ENCODE measurements around the gene PILRB.
"Not testable (repeated sequence)": the region's sequence is repeated elsewhere in the genome, so short reads cannot be mapped to it uniquely, and the experiment has no call there.

Gene PILRB

DNA sequence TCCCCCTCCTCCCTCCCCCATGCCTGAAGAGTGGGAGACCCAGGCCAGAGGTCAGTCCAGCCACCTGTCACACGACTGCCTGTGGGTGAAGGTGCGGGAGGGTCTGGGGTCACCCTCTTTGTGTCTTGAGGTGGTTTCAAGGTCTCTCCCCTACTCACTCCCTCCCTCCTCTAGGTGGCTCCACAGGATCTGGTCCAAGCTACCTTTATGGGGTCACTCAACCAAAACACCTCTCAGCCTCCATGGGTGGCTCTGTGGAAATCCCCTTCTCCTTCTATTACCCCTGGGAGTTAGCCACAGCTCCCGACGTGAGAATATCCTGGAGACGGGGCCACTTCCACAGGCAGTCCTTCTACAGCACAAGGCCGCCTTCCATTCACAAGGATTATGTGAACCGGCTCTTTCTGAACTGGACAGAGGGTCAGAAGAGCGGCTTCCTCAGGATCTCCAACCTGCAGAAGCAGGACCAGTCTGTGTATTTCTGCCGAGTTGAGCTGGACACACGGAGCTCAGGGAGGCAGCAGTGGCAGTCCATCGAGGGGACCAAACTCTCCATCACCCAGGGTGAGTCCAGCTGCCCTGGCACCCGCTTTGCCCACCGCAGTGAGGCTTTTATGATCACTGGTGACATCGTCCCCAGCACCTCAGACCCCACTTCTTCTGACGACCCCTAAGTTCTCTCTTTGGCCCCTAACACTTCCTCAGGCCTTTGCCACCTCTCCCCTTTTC is 16.1 kb downstream of the PILRB start:
- DNase-seq (ENCODE audit: low read depth in 2 of 2, low spot score in 1 of 2), result not testable (repeated sequence)

DNA sequence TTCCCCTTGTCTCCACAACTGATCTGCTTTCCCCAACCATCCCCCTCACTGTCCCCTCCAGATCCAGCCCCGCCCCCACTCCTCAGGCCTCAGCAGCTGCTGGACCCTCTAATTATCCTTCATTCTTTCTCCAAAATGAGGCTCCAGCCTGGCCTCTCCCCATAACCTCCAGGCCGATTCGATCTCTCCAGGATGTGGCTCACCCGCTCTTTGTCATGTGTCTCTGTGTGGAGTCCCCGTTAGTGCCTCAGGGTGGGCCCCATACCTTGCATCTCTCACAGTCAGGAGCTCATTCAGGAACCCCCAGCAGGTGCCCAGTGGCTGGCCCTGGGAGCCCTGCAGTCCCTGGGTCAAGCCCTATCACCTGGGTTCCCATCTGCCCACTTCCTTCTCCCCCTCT is 16.7 kb downstream of the PILRB start:
- no peak for DNase-seq (ENCODE audit: low read depth in 2 of 2, low spot score in 1 of 2)

DNA sequence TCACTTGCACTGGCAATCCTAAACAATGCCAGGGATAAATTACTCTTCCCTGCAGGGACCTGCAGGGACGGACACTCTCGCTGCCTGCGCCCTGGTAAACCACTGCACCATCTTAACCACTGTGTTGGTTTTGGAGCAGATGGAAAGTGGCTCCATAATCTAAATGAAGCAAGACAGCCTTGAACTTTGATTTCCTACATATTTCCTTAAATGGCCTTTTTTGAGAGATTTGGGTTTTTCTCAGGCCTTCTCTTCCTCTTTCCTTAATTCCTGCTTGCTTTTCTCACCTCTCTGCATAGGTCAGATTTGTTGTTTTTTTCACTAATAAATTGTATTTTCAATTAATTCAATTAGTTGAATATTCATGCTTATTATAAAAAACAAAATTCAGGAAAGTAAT is 18.1 kb downstream of the PILRB start:
- DNase-seq (ENCODE audit: low read depth in 2 of 2, low spot score in 1 of 2), result no peak

DNA sequence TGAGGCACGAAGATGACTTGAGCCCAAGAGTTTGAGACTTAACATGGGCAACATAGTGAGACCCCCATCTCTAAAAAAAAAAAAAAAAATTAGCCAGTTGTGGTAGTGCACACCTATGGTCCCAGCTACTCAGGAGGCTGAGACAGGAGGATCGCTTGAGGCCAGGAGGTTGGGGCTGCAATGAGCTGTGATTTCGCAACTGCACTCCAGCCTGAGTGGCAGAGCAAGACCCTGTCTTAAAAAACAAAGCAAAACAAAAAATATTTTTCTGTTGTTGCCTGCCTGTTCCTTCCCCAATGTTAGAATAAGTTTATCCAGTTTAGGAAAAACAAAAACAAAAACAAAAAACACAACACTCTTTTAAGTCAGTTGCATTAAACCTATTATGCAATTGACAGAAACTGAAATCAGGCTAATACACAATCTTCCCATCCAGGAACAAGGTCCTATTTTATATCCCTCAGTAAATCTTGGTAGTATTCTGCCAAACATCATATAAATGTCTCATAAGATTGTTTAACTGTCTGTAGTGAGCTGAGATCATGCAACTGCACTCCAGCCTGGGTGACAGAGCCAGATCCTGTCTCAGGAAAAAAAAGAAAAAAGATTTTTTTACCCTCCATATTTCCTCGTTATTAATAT is 20.3 kb downstream of the PILRB start:
- no peak for DNase-seq (ENCODE audit: low read depth in 2 of 2, low spot score in 1 of 2)

DNA sequence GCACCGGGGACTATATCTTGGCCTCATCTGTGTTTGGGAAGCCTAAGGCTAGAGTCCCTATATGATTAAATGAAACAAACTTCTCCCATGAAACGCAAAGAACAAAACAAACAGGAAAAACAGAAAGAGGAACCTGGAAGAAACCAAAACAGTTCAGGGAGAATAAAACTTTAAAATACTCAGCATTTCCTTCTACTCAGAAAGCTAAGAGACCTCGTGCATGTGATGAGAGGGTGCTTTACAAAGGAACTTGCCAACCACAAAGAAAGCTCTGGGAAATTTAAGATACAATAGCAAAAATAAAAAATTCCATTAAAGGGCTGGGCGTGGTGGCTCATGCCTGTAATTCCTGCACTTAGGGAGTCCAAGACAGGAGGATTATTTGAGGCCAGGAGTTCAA is 22.3 kb downstream of the PILRB start:
- no peak for DNase-seq (ENCODE audit: low read depth in 2 of 2, low spot score in 1 of 2)

DNA sequence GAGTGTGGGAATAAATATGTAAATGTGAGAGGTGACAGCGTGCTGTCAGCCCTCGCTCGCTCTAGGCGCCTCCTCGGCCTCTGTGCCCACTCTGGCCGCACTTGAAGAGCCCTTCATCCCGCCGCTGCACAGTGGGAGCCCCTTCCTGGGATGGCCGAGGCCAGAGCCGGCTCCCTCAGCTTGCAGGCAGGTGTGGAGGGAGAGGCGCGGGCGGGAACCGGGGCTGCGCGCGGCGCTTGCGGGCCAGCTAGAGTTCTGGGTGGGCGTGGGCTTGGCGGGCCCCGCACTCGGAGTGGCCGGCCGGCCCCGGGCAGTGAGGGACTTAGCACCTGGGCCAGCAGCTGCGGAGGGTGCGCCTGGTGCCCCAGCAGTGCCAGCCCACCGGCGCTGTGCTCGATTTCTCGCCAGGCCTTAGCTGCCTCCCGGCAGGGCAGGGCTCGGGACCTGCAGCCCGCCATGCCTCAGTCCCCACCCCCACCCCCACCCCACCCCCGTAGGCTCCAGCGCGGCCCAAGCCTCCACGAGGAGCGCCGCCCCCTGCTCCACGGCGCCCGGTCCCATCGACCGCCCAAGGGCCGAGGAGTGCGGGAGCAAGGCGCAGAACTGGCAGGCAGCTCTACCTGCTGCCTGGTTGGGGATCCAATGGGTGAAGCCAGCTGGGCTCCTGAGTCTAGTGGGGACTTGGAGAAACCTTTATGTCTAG is 23.8 kb downstream of the PILRB start:
- DNase-seq (ENCODE audit: low read depth in 2 of 2, low spot score in 1 of 2), result not testable (repeated sequence)

DNA sequence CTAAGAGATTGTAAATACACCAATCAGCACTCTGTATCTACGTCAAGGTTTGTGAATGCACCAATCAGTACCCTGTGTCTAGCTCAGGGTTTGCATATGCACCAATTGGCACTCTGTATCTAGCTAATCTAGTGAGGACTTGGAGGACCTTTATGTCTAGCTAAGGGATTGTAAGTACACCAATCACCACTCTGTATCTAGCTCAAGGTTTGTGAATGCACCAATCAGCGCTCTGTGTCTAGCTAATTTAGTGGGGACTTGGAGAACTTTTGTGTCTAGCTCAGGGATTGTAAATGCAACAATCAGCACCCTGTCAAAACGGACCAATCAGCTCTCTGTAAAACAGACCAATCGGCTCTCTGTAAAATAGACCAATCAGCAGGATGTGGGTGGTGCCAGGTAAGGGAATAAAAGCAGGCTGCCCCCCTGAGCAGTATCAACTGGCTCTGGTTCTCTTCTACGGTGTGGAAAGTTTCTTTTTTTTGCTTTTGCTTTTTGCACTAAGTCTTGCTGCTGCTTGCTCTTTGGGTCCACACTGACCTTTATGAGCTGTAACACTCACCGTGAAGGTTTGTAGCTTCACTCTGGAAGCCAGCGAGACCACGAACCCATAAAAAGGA is 24.4 kb downstream of the PILRB start:
- not testable (repeated sequence) for DNase-seq (ENCODE audit: low read depth in 2 of 2, low spot score in 1 of 2)

DNA sequence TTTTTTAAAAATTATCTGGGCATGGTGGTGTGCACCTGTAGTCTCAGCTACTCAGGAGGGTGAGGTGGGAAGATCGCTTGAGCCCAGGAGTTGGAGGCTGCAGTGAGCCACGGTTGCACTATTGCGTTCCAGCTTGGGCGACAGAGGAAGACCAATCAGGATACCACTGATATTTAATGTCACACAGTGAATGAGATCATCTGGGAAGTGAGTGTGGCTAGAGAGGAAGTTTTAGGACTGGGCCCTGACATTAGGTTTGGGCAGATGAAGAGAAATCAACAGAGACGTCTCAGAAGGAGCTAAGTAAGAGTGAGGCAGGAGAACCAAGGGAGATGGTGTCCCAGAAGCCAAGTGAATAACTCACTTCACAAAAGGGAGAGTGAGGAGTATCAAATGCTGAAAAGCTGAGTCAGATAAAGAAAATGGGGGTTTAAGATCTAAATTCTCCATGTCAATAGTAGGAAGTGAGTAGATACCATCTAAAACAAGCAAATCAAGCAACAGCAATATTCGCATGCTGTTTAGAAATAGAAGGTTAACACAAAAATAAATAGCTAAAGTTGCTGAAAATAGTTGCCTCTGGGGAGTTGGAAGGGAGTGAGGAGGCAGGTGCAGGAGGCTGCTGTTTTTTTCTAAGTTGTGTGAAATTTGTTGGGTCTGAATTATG is 26.8 kb downstream of the PILRB start:
- DNase-seq (ENCODE audit: low read depth in 2 of 2, low spot score in 1 of 2), result no peak

DNA sequence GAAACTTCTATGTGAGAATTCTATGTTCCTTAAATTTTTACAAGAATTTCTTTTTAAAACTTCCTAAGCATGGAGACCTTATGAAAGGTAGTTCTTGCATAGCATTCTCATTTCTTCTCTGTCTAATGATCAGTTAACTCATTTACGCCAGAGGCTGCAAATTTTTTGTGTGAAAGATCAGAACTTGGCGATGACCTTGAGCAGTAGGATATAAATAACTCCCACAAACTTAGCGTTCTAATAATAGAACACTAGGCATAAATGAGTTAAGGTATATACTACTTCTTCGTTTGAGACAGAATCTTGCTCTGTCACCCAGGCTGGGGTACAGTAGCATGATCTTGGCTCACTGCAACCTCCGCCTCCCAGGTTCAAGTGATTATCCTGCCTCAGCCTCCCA is 29.0 kb downstream of the PILRB start:
- DNase-seq (ENCODE audit: low read depth in 2 of 2, low spot score in 1 of 2), result no peak

DNA sequence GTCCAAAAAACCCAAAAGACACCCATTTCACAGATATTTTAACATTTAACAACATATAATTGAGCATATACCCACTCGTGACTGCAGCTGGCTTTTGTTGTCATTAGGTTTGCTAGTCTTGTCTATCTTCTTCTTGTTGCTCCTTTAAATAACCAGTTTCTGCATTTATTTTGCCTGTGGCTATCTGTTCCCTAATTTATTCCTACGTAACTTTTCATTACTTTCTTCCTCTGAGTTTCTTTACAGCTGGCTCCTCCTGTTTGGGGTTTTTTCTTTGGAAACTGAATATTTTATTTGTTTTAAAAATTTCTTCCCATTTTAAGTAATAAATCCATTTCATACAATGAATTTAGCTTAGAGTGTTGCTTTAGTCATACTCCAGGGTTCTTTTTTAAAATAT is 29.8 kb downstream of the PILRB start:
- DNase-seq (ENCODE audit: low read depth in 2 of 2, low spot score in 1 of 2), result no peak

DNA sequence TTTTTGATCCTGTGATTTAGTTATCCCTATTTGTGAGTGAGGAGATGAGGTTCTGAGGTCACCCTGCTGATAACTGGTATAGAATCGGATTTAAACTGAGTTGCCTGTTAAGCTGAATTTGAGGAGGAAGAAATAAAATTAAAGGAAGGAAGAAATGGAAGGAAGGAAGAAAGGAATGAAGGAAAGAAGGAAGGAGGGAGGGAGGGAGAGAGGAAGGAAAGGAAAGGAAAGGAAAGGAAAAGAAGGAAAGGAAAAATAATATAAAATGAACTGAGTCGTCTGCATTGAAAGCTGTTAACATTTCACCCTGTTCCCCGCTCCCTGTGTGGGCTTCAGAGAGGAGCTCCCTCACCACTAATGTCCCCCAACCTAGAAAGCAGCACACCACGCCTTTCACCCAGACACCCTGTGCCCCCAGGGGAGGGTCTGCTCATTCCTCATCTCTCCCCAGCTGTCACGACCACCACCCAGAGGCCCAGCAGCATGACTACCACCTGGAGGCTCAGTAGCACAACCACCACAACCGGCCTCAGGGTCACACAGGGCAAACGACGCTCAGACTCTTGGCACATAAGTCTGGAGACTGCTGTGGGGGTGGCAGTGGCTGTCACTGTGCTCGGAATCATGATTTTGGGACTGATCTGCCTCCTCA is 31.6 kb downstream of the PILRB start:
- DNase-seq (ENCODE audit: low read depth in 2 of 2, low spot score in 1 of 2), result no peak

DNA sequence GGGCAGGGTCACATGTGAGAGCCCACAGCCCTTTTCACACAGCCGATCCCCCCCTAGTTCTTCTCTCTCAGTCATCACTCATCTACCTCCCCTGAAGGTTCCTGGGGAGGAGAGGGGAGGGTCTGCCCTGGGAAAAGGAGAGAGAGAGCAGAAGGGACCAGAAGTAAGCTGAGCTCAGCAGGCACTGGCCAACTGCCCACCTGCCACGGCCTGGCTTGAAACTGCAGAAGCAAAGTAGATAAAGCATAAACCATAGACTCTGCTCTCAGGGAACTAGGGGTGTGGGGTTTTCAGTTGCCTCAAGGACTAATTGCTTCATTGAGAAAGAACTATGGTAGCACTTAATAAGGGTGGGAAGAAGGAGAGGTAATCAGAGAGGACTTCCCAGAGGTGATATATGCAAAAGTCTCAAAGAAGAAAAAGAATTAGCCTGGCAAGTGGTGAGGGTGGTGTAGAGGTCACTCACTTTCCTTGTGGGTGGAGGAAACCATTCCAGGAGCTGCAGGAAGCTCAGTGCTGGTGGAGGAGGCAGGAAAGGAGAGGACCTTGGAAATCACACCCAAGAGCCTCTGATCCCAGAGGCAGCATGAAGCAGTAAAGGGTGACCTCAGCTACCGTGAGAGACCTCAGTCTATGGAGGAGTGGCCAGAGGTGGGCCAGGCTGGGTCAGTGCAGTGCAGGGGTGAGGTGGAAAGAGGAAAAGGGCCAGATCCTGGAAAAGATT is 32.5 kb downstream of the PILRB start:
- DNase-seq (ENCODE audit: low read depth in 2 of 2, low spot score in 1 of 2), result no peak

DNA sequence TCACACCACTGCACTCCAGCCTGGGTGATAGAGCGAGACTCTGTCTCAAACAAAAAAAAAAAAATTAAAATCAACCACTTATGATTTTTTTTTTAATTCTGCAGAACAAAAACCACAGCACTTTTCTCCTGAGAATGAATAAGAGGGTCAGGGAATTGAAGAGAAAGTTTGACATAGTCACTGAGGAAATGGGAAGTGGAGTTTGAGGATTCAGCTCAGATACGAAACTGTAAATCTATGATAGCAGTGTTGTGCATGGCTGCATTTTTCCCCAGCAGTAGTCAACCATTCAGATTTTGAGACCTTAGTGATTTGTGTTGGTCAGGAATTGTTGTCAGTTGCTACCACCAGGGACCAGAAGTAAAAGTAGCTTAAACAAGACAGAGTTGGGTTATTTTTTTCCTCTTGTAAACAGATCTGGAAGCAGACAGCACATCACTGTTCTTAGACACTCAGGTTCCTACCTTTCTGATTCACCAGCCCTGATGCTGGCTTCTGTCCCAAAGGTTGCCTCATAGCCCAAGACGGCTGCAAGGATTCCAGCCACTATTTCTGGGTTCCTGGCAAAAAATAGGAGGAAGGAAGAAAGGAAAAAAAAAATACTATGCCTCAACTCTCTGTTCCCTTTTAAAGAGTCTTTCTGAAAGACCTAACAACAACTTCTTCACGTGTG is 35.5 kb downstream of the PILRB start:
- no peak for DNase-seq (ENCODE audit: low read depth in 2 of 2, low spot score in 1 of 2)

DNA sequence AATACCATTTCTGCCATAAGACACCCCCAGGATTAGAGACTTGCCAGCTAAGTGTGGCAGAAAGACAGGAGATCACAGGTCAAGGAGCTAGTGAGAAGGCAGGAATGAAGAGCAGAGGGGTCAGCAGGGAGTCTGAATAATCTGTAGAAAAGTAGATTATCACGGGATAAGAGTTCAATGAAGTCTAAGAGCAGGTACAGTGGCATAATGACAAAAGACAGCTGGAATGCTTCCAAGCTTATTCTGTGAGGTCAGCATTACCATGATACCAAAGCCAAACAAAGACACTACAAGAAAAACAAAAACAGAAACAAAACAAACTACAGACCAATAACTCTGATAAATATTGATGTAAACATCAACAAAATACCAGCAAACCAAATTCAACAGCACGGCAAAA is 36.2 kb downstream of the PILRB start:
- DNase-seq (ENCODE audit: low read depth in 2 of 2, low spot score in 1 of 2), result no peak

DNA sequence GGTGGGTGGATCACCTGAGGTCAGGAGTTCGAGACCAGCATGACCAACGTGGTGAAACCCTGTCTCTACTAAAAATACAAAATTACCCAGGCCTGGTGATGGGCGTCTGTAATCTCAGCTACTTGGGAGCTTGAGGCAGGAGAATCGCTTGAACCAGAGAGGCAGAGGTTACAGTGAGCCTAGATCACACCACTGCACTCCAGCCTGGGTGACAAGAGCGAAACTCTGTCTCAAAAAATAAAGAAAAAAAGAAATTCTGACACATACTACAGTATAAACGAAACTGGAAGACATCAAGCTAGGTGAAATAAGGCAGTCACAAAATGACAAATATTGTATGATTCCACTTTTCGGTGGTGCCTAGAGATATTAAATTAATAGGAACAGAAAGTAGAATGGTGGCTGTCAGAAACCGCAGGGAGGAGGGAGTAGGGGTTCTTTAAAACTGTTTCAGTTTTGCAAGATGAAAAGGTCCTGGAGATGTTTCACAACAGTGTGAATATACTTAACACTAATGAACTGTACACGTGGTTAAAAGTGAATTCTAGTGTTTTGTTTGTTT is 38.6 kb downstream of the PILRB start:
- no peak for DNase-seq (ENCODE audit: low read depth in 2 of 2, low spot score in 1 of 2)

DNA sequence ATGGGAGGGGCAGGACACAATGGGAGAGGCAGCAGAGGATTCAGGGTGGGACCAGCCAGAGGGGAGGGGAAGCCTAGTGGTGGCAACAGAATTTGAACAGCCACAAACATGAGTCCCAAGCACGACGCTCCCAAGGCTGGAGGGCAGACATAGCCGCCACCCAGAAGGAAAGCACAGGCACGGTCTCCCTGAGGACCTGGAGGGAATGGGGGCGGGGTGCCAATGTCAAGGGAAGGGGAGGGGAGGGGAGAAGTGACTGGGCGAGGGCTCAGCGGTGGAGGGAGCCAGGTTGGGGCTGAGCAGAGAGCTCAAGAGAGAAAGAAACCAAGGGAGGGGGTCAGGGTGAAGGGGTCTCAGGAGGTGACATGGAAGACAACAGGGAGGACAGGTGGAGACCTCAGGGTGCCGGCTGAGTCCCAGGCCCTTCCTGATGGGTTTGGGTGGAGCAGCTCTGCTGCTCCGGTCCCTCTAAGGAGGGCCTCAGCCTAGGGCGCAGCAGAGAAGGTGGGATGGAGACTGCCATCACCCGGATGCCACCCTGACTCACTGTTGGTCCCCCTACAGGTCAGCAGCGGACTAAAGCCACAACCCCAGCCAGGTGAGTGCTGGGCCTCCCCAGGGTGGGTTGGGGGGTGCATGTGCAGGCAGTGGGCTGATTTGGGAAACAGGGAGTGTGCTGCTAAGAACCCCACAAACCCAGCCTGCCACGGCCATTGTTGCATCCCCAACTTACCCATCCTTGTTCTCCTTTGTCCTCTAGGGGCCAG is 39.6 kb downstream of the PILRB start:
- no peak for DNase-seq (ENCODE audit: low read depth in 2 of 2, low spot score in 1 of 2)

DNA sequence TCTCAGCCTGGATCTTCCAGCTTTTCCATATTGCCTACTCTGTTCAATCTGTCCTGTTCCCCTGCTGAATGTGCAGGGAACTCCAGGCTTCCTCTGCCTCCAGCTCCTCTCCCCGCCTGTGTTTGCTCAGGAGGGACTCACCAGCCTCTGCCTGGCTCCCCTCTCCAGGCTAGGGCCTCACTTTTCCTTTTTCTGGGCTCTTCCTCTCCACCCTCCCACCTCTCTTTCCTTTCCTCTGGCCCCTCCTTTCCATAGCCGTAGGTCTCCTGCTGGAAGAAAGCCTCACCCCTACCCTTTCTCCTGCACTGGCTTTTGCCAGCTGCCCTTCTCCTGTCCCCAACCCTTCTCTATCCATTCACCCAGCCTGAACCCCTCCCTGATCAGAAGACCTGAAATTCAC is 40.3 kb downstream of the PILRB start:
- DNase-seq (ENCODE audit: low read depth in 2 of 2, low spot score in 1 of 2), result no peak

DNA sequence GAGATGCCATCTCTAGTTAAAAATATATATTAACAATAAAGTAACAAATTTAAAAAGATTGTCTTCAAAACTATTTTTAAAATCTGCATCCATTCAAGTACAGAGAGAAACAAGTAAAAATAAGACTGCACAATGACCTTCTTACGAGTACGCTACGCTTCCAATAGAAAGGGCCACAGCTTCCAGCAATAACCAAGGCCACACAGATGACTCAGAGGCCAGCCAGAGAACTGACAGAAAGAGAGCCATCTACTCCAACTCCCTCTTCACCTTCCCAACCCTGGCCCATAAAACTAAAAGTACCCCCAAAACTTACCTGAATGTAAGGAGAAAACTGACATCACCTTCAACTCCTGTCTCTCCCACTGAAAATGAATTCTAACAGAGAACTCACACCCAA is 42.1 kb downstream of the PILRB start:
- no peak for DNase-seq (ENCODE audit: low read depth in 2 of 2, low spot score in 1 of 2)

DNA sequence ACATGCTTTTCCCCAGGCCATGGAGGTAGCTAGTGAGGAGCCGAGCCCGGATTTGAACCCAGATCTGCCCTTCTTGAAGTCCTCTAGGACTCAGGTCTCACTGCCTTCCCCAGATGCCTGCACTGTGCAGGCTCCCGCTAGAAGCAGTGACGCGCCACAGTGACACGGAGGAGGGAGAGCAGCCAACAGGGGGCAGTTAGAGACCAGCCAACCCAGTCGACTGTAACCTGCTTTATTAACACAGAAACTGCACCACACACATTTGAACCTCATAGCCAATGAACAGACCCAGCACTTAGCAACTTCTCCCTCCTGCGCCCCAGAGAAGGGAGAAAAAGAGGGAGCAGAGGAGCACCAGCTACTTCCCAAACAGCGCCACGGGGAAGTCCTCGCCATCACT is 42.7 kb downstream of the PILRB start:
- no peak for DNase-seq (ENCODE audit: low read depth in 2 of 2, low spot score in 1 of 2)
